Dedifferentiated amniotic fluid mesenchymal stem cell (primary cell): ENCODE results near the gene SS18L1.

Experiments used
- DNase-seq: peaks from one replicate; pipeline ENCODE4 v3.0.0-alpha.2; 2016; ENCODE audit errors: extremely low spot score

The SS18L1 gene

GRCh38 chr20:62193079-62194025 is 49.8 kb downstream of the SS18L1 start:
- DNase-seq: no peak

DNA sequence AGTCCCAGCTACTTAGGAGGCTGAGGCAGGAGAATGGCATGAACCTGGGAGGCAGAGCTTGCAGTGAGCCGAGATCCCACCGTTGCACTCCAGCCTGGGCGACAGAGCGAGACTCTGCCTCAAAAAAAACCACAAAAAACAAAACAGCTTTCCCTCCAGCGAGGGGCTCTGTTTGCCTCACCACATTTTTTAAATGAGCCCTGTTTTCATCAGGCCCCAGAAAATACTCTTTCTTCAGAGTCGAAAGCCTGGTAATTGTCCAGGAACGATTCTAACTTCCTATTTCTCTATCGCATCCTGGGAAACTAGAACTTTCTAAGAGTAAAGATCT is 51.5 kb downstream of the SS18L1 start:
- DNase-seq: no peak

GRCh38 chr20:62195736-62196135 is 52.2 kb downstream of the SS18L1 start:
- DNase-seq: no peak

- DNase-seq: no peak
These were observed 52.7 kb downstream of the SS18L1 start for GRCh38 chr20:62196286-62196685.

- DNase-seq: no peak
These were observed 53.7 kb downstream of the SS18L1 start for GRCh38 chr20:62197311-62197710.

DNA sequence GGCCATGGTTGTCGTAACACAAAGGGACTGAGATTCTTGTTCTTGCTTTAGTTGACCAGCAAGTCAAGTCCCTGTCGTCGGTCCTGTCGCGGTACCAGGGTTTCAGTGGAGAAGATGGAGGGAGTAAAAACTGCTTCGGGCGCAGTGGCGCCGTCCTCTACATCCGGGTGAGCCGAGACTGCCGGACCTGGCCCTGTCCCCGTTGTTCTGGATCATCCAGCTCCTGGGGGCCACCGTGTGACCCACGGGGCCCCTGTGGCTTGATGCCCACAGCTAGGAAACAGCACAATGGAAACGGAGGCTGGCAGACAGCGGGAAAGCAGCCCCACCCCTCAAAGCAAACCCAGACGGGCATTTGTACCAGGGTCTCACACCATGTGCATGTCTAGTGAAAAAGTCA is 54.2 kb downstream of the SS18L1 start:
- no peak for DNase-seq

GRCh38 chr20:62198496-62198895 is 54.9 kb downstream of the SS18L1 start:
- no peak for DNase-seq

GRCh38 chr20:62198931-62199330 is 55.4 kb downstream of the SS18L1 start:
- DNase-seq: no peak

GRCh38 chr20:62200491-62201172 is 57.1 kb downstream of the SS18L1 start:
- no peak for DNase-seq

- DNase-seq: no peak
These were observed 57.9 kb downstream of the SS18L1 start for GRCh38 chr20:62201173-62202082.

DNA sequence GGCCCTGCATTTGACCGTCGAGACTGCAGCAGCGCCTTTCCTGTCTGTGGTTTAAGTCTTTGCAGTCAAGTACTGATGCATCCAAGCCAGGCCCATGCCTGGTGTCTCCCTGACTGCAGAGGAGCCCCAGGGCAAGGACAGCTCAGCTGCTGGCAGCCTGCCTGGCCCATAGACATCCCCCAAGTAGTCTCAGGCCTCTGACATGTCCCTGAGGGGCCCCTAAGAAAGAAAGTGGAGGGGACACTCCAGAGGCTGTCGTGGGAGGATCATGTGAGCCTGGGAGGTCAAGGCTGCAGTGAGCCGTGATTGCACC is 58.5 kb downstream of the SS18L1 start:
- no peak for DNase-seq

DNA sequence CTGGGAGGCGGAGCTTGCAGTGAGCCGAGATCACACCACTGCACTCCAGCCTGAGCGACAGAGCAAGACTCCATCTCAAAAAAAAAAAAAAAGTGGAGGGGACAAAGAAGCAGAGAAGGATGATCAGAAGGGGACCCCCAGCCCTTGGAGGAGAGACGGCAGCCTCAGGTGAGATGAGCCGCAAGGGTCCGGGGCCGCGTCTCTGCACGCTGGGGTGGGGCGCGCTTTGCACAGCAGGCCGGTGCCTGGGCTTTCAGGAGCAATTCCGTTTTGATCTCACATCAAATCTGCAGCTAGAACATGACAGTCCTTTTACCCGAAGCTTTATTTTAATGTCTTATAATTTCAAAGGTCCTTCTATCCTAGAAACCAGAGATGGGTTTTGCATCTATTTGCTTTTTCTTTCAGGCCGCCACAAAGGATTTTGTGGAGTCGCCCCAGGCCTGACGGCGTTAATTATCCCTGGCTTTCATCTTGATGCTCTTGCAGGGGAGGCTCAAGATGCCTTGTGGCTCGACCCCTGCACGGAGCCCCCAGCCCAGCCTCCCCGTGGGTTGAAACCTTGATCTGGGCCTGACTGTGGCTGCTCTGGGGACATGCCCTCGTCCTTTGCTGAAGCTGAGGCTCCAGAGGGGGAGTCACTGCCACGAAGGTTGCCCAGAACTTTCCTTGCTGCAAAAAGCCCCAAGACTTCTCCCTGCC is 59.3 kb downstream of the SS18L1 start:
- no peak for DNase-seq

DNA sequence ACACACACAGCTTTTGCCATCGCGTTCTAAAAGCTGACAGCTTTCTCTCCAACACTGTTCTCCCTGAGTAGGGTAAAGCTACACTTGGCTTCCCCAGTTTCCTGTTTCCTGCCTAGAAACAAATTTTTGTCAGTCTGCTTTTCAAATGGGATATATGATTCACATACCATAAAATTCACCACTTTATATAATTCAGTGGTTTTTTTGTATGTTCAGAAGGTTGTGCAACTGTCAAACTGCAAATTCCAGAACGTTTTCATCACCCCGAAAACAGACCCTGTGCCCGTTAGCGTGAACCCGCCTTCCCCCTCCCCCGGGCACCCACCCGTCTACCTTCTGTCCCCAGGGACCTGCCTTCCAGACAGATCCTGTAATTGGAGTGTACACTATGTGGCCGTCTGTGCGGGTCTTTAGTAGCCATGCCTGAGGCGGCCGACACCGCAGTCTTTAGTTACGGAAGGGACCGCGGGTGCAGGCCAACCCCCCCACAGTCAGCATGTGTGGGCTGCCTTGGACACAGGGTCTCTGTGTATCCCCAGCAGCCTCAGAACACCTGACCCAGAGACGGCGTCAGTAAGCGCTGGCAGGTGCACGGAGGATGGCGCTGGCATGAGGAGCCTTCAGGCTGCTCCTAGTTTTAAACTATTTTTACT is 59.9 kb downstream of the SS18L1 start:
- no peak for DNase-seq

GRCh38 chr20:62205618-62206387 is 62.2 kb downstream of the SS18L1 start:
- DNase-seq: no peak

DNA sequence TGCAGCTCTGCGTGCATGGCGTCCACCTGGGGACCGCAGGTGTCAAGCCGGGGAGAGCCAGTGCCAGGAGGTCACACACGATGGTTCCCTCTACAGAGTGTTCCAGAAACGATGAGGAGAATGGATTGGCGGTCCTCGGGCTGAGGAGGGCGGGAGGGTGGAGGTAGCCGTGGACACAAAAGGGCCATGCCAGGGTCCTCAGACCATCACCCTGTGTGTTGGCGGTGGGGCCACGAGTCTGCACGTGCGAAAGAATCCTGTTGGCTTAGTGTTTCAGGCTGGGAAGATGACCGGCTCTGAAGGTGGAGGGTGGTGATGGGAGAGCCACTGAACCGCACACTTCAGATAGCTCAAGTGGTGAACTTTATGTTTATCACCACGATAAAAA is 62.8 kb downstream of the SS18L1 start:
- no peak for DNase-seq

DNA sequence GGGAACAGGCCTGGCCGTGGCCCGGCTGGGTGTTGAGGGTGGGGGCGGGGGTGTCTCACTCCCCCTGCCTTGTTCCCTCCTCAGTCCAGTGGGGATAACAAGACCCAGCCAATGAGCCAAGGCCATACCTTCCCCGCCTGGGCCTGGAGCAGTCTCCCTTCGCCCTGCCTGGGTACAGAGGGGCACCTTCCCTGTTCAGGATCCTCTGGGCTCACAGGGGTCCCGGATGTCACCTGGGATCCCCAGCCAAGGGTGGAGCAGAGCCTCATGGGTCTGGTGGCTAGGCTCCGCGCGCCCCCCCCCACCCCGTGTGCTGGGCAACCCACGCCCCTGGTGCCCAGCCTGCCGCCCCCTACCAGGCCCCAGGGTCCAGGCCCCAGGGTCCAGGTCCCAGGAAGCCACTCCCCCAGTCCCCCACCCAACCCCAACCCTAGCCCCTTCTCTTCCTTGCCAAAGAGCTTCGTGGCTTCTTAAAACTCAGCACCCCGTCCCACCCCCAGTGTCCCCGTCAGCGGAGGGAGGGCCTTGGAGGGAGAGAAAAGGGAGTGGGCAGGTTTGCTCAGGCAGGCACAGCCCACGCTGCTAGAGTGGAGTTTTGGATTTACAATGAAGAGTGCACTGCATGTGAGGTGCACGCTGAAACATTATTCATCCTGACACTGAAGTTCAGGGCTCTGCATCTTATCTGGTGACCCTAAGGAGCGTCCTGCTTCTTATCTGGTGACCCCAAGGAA is 64.7 kb downstream of the SS18L1 start:
- DNase-seq: no peak

DNA sequence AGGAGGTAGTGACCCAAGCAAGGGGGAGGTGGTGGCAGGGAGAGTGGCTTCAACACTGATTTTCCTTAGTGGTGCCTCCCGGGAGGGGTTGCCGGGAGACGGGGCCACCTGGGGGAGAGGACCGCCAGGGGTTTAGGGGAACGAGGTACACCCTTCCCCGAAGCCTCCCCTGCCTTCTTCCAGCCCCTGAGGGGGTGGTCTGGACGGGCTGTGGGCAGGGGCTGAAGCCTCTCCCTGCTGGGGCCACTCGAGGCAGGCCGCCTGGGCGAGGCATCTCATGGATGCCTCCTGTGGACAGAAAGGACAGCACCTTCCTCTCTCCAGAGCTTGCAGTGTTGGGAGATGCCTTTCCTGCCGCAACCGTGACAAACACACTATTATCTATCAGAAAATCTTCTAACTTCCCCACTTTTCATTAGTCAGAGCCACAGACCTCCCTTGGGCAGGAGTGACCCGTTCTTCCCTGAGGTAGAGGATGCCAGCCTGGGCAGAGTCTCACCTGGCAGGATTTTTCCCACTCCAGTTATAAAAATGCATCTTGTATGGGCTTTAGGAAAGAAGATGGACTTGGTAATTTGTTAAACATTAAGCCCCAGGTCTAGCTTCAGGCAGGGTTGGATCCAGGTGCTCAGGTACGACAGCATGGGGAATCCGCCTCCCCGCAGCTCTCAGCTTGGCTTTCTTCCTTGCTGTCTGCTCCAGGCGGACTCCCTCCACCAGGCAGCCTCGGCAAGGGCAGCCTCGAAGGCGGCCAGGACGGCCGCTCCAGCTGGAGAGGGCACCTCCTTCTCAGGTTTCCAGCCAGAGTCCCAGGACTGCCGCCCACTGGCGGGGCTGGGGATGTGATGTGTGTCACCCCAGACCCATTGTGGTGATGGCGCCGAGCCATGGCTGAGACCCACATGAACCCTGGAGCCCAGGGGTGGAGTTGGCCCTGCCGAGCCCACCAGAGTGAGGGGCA is 65.5 kb downstream of the SS18L1 start:
- DNase-seq: no peak

DNA sequence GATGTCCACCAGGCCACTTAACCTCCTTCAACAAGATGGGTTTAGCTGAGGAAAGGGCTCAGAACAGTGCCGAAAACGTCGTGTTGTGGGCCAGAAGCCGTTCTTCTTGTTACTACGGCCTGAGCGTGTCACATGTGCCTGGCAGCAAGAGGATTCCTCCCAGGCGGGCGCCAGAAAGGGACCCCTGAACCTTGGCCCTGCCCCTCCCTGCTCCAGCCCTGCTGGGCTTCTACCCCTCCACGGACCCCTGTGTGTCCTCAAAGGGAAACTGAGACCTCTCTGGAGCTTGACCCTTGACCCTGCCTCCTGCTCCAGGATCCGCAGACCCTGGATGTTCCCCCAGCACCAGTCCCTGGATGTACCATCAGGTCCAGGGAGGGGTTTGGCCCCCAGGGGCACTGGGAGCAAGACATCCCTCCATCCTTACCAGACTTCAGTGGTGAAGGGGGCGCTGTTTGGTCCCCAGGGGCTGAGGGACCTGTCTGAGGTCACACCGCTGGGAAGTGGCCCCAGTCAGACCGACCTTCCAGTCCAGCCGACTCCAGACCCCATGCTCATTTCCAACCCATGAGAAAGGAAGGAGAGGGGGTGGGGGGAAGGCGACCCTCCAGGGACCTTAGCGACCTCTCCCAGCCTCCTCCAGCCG is 66.4 kb downstream of the SS18L1 start:
- no peak for DNase-seq
